C4-2B (cell line): ENCODE measurements around the gene ERCC1.

ENCODE experiments used
- ZFX ChIP-seq: fragments of 450-650 bp; IDR thresholded peaks from 2 replicates; pipeline ENCODE4 v1.6.1; 2017
- TF ChIP-seq, protein P1 (sequence below): fragments of 450-650 bp; conservative IDR thresholded peaks from 2 replicates; pipeline ENCODE4 v1.5.1; 2017; ENCODE audit warnings: mild to moderate bottlenecking

DNA sequence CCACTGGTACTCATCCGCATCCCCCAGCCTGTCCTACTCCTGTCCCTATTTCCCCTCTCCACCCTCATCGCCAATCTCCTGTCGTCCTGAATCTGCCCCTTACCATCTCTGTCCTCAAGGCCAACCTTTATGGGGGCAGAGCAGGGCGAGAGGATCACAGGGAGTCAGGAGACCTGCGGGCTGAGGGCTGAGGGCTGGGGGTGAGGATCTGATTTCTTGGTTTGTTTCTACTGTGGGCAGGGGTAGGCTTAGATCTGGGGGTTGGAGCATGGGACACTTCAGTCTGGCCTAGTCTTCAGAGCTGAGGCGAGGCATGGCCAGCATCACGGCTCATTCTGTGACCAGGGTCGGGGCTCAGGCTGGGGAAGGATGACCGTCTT lies 16.5 kb upstream of the ERCC1 start:
- TF ChIP-seq, protein P1, sequence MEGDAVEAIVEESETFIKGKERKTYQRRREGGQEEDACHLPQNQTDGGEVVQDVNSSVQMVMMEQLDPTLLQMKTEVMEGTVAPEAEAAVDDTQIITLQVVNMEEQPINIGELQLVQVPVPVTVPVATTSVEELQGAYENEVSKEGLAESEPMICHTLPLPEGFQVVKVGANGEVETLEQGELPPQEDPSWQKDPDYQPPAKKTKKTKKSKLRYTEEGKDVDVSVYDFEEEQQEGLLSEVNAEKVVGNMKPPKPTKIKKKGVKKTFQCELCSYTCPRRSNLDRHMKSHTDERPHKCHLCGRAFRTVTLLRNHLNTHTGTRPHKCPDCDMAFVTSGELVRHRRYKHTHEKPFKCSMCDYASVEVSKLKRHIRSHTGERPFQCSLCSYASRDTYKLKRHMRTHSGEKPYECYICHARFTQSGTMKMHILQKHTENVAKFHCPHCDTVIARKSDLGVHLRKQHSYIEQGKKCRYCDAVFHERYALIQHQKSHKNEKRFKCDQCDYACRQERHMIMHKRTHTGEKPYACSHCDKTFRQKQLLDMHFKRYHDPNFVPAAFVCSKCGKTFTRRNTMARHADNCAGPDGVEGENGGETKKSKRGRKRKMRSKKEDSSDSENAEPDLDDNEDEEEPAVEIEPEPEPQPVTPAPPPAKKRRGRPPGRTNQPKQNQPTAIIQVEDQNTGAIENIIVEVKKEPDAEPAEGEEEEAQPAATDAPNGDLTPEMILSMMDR = no peak
- no peak for TF ChIP-seq ZFX
